Fibroblast of gingiva (primary cell): ENCODE measurements around the gene ZAP70.

Source experiments
- DNase-seq: peaks from one replicate; pipeline ENCODE4 v3.0.0-alpha.2; 2011; ENCODE audit warnings: low read depth

Gene ZAP70

DNA sequence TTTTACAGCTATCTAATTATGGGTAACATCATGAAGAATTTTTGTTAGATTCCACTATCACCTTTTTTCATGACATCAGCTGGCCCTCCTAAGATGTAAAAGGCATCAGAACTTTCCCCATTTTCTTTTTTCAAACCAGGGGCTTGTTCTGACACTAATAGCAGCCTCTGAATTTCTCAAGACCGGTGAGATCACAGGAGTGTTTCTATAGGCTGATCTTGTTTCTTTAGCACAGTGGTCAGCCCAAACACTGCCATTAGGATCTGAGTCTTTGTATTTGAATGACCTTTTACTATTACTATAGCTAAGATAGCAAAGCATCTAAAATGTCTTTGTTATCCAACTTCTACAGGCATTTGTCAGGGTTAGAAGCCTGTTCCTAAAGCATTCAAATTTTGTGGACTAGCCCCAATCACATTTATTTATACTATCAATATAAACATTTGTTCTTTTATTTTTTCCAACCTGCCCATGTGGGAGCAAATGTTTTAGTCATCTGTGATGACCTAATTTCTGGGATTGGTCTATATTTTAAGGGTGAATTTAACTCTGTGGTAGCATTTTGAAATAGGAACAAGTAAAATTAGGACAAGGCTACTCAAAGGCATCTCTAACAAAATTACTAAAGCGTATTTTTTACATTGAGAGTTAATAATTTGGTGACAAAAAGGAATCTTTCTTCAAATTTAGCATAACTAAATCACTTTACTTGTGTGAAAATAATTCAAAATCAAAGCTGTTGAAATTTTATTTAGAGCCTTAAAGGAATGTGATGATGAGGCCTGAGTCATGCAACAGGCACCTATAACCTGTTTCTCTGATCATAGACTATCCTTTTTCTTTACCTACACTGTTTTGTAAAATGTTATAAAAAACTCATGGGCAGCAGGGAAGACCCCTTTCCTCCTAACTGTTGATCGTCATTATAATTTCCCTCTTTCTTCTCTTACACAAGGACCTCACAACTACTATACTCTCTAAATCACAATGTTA, 39.3 kb downstream of the ZAP70 start:
- no peak for DNase-seq

DNA sequence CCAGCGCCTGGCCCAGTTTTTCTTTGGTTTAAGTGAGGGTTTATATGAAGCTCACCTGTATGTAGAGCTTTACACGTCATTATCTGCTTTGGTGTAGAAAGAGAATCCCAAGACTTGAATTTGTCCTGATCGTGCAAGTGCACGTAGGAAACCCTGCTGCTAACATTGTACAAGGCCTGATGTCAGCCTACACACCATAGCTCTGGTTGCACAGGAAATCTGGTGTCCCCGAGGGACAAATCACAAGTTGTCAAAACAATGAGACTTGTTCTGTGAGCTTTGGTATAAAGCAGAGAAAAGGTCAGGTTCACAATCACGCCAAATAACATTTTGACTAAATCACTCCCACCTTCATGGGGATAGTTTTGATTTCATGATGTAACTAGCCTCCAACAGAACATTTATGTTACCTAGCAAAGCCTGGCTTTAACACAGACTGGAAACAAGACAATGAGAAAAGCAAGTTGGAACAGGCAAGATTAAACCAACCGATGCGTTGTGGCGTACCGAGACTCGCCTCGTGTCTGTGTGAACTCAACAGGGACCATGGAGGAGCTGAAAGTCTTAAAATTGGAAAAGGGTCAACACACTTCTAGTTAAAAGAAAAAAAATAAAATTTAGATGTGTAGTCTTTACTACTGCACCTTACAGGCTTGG, 41.4 kb downstream of the ZAP70 start:
- no peak for DNase-seq

DNA sequence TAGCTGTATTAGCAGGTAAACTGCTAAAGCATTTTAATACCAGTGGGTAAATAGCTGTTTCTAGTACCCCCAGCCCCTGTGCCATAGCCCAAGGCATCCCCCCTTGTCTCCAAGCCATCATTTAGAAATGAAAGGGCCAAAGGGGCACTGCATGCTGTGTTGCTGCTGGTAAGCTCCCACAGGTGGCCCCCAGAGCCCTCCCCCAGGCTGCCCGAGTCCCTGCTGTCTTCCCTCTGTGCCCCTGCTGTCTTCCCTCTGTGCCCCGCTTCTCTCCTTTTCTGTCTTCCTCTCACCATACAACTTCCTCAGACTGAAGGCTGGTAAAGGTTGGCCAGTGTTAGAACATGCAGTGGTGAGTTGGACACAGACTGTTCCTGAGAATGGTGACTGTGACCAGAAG, 42.1 kb downstream of the ZAP70 start:
- DNase-seq = no peak

DNA sequence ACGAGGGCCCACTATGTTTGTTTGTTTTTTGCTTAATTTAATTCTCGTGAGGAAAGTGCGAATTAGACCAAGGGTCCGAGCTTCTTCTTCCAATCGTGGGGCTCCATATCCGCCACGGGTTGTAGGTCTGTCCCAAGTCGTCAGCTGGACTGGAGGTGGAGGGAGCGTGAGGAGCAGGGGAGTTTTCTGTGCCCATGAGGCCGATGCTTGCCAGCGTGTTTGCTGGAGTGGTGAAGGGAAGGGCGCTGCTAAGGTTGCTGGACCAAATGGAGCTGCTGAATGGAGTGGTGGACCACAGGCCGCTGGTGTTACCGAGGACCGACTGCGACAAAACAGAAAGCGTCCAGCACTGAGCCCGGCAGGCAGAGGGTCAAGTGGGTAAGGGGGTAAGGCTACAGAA, 43.7 kb downstream of the ZAP70 start:
- no peak for DNase-seq

DNA sequence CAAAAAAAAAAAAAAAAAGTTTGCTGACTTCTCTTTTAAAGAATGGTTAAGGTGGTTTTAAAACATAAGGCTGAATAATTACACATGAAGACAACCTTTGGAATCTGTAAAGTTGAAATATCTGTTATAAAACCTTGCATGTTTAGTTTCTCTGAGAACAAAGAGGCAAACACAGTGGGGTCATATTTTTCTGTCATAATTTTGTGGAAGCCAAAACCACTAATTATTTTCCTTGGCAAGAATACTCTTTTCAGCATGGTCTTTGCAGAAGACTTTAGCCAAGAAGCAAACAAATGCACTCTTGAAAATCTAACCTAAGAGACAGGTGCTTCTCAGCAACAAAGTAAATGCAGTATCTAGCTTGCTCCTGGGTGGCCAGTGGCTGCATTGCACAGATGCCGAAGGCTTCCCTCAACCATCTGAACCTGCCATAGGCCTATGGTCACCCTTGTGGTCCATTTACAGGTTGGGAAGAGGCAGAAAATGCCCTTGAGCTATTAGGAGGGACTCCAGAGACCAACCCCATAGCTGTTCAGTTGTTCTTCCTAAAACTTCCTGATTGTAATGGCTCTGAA, 44.8 kb downstream of the ZAP70 start:
- no peak for DNase-seq

DNA sequence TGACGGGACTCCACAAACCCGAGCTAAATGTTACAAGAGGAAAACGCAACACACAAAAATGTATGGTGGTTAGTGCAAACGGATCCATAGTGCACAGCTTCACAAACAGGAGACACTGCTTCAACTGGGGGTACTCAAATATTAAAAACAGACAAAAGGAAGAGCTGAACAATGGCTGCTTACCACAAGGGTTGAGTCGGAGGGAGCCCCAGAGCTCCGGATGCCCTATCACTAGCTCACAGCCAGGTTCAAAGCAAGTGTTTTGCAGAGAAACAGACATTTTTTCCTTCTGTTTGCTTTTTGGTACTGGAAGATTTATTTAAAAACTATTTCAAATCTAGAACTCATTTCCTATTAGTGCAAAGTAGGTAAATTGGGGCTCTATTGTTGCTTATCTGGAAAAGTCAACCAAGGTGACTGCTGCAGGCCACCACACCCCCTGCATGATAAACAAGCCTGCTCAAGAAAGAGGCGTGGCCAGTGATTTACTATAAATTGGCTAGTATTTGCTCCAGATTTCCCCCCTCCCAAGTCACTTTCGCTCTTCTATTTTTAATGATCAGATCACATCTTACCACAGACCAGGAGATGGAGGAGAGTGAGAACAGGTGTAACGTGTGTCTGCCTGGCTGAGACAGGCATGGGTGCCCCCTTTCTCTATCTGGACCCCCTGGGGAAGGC, 46.5 kb downstream of the ZAP70 start:
- no peak for DNase-seq

DNA sequence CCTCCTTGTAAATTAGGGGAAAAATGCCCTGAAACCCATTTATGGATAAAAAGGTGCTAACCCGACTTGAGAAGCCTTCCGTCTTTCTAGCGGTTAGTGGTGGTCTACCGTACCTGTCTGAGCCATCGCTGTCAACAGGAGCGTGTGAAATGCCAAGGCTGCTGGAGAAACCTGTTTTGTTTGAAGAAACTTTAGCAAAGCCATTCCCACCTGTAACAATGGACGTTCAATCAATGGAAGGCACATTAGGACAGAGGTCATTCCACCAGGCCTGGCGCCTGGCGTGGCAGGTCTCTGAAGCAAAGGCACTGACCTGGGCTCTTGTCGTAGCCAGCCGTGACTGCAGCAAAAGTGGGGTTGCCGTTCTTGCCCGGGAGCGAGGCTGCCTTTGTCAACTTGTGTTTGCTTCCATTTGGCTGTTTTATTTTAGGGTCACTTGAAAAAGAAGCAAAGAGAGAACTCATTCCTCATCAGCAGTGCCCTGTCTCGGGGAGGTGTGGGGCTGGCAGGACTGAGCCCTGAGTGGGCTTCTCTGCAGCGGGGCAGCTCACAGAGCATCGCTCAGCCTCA, 47.2 kb downstream of the ZAP70 start:
- no peak for DNase-seq

DNA sequence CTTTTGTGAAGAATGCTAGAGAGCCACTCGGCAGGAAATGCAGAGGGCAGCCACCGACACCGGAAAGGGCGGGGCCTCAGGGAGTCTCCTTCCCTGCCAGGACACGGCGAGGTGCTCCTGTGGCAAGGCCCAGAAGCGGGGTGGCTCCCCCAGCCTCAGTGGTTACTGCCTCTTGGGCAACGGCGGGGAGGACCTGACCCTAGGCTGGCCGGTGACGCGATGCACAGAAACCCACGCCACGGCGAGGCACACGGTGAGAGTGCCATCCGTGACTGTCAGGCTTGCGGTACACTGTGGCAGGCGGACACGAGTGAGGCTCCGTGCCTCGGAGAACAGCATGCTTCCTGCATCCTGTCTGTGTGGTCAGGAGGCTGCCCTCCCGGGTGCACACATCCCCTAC, 47.8 kb downstream of the ZAP70 start:
- no peak for DNase-seq

DNA sequence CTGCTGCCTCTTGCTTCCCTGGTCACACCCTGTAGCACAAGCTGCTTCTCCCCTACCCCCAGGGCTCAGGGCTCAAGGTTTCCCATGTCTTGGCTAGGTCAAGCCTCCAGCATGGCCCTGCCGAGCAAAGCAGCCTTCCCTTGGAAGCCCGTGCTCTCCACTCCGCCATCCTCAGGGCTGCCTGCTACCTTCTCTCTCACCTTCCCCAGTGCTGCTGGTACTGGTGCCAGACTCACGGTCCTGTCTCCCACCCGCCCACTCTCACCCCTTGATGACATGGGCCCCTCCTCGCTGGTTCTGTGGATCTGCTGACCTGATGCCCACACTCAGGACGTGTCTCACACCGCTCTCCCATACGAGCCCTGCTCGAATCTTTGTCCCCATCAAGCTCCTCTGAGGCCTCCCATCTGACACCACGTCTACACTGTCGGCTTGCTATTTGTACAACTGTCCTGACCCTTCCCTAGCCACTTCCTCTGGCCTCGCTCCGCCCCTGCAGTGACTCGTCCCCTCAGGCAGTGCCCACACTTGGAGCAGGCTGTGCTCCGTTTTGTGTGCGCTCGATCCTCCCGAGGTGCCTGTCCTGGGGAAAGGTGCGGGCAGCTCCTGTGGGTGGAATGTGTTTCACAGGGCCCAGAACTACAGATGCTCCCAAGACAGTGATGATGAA, 49.9 kb downstream of the ZAP70 start:
- DNase-seq = no peak

DNA sequence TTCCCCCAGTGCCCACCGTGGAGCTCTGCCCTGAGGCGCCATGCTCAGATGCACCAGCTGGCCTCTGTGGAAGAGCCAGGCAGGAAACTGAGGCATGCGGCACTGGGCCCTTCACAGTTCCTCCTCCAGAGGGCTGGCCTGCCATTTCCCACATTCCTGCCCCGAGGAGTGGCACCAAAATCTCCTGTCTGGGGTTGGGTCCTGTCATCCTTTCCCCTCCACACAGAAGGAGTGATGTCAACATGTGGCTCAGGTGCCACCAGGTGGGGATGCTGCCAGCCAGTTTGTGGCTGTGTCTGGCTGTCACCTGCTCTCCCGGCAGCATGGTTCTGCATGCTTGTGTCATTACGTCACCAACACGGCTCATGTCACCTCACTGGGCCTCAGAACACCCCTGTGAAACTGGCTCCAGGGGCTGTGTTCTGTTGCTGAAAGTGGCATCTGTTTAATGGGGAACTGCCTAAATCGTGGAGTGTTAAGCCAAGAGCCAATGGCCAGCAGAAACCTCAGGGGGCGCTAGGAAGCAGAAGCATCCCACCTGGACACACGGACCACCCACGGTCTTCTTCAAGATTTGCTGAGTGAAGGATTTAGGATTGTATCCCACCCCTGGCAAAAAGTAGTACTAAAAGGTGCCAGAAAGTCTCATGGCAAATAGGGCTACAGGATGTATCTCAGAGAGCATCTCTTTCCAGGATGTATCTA, 51.3 kb downstream of the ZAP70 start:
- DNase-seq = no peak

DNA sequence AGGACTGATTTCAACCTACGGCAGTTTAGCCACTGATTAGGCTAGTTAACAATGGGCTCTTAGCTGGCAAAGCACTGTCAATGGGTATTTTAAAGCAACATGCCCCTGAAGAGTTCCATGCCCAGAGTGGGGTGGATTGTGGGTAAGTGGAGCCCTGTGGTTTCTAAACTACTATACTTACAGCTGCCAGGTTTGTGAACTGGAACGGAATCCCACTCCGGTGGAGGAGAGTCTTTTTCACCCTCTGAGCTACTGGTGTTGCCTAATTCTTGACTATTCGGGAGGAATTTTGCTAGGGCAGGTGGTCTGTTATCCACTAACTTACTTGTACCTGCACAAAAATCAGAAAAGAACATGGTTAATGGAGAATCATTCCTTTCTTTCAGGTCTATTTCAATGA, 52.6 kb downstream of the ZAP70 start:
- DNase-seq = no peak

DNA sequence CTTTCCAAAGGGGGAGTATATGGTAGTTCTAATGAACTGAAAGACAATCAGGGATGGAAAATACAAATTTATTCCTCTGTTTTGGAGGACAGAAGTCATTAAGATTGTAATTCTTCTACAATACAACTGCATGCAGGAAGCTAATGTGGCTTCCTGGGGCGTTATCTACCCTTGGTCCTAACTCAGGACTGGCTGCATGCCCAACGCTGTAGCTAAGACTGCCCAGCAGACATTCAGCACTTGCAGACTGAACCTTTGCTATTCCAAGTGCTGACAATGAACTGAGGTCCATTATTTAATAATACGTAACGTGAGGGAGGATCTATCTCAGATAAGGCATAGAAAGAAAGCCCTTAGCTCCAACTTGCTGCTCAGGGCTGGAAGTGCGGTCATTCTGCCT, 53.2 kb downstream of the ZAP70 start:
- no peak for DNase-seq

DNA sequence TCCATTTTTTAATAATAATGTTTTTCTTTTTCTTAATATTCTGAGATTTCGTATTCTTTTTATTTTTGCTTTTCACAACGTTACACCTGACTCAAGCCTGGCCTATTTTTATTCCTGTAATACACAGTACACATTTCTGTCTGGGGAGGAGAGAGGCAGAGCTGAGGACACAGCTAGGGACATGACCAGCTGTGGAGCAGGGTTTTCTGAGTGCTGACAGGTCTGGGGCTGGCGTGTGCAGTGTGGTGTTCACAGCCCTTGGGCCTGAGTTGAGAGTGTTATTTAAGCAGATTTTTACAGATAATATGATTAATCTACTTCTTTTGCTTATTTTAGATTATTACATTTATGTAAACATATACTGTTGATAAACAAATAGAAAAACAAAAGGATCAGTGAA, 55.9 kb downstream of the ZAP70 start:
- no peak for DNase-seq

DNA sequence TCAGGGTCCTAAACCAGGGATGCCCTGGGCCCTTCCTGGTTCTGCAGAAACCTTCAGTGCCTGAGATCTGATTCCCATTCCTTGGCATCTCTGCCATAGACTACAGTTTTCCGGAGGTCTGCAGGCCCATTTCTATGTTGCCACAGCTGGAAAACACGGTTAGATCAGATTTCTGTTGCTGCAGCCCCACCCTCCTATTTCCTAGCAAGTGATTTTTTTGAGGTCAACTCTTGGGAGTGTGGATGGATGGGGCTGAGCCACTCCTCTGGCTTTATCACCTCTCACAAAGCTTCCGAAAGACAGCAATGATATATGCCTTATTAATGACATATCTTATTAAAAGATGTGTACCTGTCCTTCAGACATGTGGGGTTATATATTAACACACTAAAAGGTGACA, 56.3 kb downstream of the ZAP70 start:
- DNase-seq = no peak

DNA sequence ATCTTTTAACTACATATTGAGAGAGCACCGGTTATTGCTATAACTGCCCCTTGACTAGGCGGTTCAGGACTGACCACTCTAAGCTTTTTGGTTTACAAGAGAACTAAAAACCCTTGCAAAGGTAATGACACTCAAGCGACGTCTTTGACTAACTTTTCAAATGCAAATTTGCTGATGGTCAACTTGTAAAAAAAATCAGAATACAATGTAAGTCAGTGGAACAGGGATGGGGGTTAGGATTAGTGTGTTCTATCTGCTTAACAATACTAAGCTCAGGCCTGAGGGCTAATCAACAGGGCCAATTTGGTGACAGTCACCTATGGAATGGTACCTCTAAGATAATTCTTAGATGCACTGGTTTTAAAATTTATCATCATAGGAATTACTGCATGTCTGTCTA, 57.1 kb downstream of the ZAP70 start:
- no peak for DNase-seq

DNA sequence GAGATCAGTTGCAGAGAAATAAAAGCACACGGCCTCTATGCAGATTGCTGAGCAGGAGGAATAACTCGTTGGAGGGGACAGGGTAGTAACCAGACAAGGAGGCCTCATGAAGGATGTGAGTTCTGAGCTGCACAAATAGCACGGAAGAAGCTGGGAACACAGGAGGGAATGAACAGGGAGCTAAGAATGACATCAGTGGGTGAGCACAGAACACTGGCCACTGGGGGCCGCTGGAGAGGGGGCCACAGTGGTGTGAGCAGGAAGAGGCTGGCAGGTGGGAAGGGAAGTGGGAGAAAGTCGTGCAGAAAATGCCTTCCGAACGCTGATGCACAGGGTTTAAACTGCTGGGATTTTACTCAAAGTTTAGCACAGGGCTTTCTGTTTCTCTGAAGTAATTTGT, 61.0 kb downstream of the ZAP70 start:
- DNase-seq = no peak

DNA sequence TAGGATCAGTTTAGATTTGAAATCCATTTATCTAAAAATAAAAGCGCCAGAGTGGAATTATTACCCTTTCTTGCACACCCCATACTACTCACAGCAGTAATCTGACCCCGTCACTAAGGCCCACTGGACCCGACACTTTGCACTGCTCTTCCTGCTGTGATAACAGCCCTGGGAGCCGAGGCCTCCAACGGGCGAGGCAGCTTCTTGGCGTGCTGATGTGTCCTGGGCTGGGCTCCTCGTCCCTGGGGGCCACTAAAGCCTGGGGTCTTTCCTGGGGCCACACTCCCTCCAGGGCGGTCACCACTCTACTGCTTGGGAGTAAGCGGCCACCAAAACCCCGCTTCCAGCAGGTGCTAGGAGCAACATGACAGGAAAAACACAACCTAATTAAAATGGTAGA, 61.7 kb downstream of the ZAP70 start:
- no peak for DNase-seq

DNA sequence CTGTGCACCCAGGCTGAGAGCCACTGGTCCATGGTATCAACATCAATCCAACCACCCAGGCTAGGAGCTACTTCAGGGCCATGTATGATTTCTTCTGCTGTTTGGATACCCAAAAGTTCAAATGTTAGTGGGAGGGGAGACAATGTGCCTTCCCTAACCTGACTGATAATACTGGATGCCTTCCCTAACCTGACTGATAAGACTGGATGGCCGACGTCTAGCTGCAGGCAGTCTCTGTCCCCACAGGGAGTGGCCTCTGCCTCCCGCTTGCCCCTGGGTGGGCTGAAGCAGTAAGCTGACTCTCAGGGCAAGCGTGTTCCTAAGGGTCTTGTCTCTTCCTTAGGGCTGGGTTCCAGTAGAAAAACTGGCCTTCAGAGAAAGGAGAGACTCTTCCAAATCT, 65.8 kb downstream of the ZAP70 start:
- no peak for DNase-seq

DNA sequence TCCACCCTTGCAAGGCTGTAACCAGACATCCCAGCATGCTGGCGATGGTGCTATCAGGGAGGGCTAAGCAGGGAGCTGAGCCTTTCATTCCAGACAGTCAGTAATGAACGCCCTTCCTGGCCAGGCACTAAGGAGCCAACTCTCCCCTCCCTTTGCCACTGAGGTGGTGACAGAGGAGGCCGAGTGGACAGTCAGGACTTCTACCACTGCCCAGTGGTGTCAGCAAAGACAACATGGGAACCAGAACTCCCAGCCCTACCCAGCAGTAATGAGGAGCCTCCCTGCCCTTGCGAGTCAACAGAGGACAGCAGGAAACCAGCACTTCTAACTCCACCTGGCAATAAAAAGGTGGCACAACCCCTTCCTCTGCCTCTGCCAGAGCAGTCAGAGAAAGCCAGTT, 68.6 kb downstream of the ZAP70 start:
- DNase-seq = no peak

DNA sequence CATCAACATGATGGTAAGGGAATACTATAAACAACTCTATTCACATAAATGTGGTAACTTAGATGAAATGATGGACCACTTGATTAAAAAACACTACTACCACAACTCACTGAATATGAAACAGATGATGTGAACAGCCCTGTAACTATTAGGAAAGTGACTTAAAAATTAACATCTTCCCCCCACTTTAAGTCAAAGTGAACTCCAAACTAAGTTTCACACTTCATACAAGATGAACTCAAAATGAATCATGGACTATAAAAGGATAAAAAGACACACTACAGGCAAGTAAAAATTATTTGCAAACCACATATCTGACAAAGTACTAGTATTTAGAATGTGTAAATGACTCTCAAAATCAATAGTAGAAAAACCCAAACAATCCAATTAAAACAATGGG, 71.6 kb downstream of the ZAP70 start:
- DNase-seq = no peak

DNA sequence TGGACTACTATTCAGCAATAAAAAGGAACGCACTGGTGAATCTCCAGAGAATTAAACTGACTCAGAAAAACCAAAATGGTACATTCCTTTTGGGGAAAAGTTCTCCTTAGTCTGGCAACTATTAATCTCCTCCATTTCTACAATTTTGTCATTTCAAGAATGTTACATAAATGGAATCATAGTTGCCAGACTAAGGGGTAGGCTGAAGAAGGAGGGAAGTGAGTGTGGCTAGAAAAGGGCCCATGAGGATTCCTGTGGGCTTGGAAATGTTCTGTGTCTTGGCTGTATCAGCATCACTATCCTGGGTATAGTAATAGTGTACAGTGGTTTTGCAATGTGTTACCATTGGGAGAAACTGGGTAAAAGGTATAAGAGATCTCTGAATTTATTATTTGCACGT, 72.4 kb downstream of the ZAP70 start:
- DNase-seq = peak; percentile 8
